A549 treated with dexamethasone at 1 μM for 4 hours (cell line): ENCODE results near the gene TOPORS. TPM values are rescaled to one million over a fixed set of nuclear protein-coding genes. Genes with fewer than 3 reads are reported as not detected.

Experiments
- total RNA-seq: library from RNA; stranded (reverse); fragments of 200-300 nt; extraction: Qiagen RNA extraction; gene quantifications from 5 replicates; pipeline ENCODE4 v1.2.3, GENCODE V29; 2022

TOPORS gene
- total RNA-seq: 11.8 to 14.7 TPM (median 13.9 TPM) in 5 replicates

GRCh38 chr9:32552172-32552872 lies at the start of gene TOPORS, which contains the start of gene SMIM27:
Gene TOPORS (minus strand): TSS chr9:32552586. CDS start chr9:32552436, 150 bp downstream.
Gene SMIM27 (plus strand): TSS chr9:32552327. CDS start chr9:32552435, 108 bp downstream.

GRCh38 chr9:32572900-32573523 lies 20.6 kb upstream of the TOPORS start, which contains the start of gene NDUFB6:
Gene NDUFB6 (minus strand): TSS chr9:32573159. CDS start chr9:32573060, 99 bp downstream.

GRCh38 chr9:32526041-32526706 lies 26.2 kb downstream of the TOPORS start, which contains the start of gene RIGI:
Gene RIGI (minus strand): TSS chr9:32526196. CDS start chr9:32526166, 30 bp downstream.

Other genes with a start within 250 kb of the TOPORS start
- 24.3 to 31.6 TPM (median 30.0 TPM) in 5 replicates for gene ACO1, start 167.9 kb downstream of the TOPORS start, total RNA-seq
- 2.5 to 2.9 TPM (median 2.6 TPM) in 5 replicates for gene RIGI, start 26.4 kb downstream of the TOPORS start, total RNA-seq
- gene SMIM27, start 259 bp downstream of the TOPORS start, total RNA-seq: 11.7 to 14.1 TPM (median 13.3 TPM) in 5 replicates
- 82.9 to 115 TPM (median 93.5 TPM) in 5 replicates for gene NDUFB6, start 20.6 kb upstream of the TOPORS start, total RNA-seq
- gene TAF1L, start 83.1 kb upstream of the TOPORS start, total RNA-seq: 0.01 TPM in 2 of 5 replicates, not detected in the others
- gene TMEM215, start 231.0 kb upstream of the TOPORS start, total RNA-seq: 0.02 TPM in 3 of 5 replicates, not detected in the others